ENCODE measurements around the gene B3GNT8.
"Not testable (repeated sequence)": the region's sequence is repeated elsewhere in the genome, so short reads cannot be mapped to it uniquely, and the experiment has no call there.

B3GNT8 gene

GRCh38 chr19:41426952-41427646, at the start of gene B3GNT8:
TSS of gene B3GNT8 (minus strand) at chr19:41427374. CDS start at chr19:41426778, 596 bp downstream.
- TF ChIP-seq, protein P1, sequence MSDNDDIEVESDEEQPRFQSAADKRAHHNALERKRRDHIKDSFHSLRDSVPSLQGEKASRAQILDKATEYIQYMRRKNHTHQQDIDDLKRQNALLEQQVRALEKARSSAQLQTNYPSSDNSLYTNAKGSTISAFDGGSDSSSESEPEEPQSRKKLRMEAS (IDR thresholded peaks at IDR 0.05; ENCODE audit: low read depth, low read length), result no peak
- TF ChIP-seq MYC (IDR thresholded peaks at IDR 0.05; ENCODE audit: low read depth, low read length) (no peak), POLR2A (IDR thresholded peaks at IDR 0.05; ENCODE audit: extremely low read depth, insufficient read length) (no peak), CTCF (IDR thresholded peaks at IDR 0.05; ENCODE audit: low read depth, low read length) (no peak)
- peak; percentile 87 for DNase-seq (ENCODE audit: low read depth)
- peak within 1 kb of the TSS; percentile 71 for H3K4me3 ChIP-seq (ENCODE audit: low read depth, low read length)

DNA sequence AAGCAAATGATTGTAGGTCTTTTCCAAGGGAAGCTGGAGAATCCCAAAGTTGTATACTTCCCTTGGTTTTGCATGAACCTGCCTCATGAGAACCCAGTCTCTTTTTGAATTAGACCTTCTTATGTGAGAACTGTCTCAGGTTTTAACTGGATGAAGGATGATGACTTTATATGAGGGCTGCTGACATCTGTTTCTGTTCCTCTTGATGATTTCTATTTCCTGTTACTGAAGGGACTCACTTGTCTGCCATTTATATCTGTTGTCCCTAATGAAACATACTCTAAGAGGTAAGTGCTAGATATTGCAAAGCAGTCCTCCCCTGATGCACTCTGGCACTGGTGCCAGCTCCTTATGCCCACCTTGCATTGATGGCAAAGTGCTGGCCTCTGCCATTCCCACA, 49.4 kb upstream of the B3GNT8 start:
- no peak for TF ChIP-seq MYC (IDR thresholded peaks at IDR 0.05; ENCODE audit: low read depth, low read length)
- no peak for TF ChIP-seq CTCF (IDR thresholded peaks at IDR 0.05; ENCODE audit: low read depth, low read length)
- TF ChIP-seq, protein P1 (IDR thresholded peaks at IDR 0.05; ENCODE audit: low read depth, low read length), result no peak
- TF ChIP-seq POLR2A (IDR thresholded peaks at IDR 0.05; ENCODE audit: extremely low read depth, insufficient read length), result no peak
- no peak for DNase-seq (ENCODE audit: low read depth)
- H3K4me3 ChIP-seq (ENCODE audit: low read depth, low read length), result no peak overlapping the region

GRCh38 chr19:41463257-41464256, 36.4 kb upstream of the B3GNT8 start:
- H3K4me3 ChIP-seq (ENCODE audit: low read depth, low read length), result not testable (repeated sequence)
- peak; percentile 20 for DNase-seq (ENCODE audit: low read depth)

DNA sequence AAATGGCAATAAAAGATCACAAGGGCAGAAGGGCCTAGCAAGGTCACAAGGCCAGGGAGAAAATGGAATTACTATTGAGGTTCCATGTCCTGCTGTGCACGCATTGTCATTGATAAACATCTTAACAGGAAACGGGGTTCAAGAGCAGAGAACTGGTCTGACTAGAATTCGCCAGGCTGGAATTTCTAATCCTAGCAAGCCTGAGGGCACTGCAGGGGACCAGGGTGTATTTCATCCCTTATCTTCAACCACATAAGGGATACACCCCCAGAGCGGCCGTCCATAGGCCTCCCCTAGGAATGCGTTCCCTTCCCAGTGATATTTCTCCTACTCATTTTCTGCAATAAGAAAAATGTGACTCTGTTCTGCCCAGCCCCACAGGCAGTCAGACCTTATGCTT, 35.3 kb upstream of the B3GNT8 start:
- no peak for TF ChIP-seq CTCF (IDR thresholded peaks at IDR 0.05; ENCODE audit: low read depth, low read length)
- TF ChIP-seq POLR2A (IDR thresholded peaks at IDR 0.05; ENCODE audit: extremely low read depth, insufficient read length), result no peak
- TF ChIP-seq MYC (IDR thresholded peaks at IDR 0.05; ENCODE audit: low read depth, low read length), result no peak
- TF ChIP-seq, protein P1 (IDR thresholded peaks at IDR 0.05; ENCODE audit: low read depth, low read length), result no peak

DNA sequence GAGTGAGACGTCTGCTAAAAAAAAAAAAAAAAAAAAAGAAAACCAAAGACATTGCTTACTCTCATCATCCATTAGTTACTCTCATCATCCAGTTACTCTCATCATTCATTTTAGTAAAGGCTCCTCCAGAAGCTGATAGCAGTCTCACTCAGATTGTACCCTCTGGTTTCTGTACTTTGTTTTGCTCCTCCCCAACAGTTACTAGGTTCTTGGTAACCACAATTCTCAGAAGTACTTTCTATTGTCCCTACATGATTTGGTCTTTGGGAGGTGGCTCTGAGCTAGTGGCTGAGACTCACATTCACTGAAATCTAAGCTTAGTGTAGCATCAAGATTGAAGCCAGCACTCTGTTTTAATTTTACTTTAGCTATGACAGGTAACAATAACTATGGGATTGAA, 30.1 kb upstream of the B3GNT8 start:
- no peak for DNase-seq (ENCODE audit: low read depth)
- no peak overlapping the region for H3K4me3 ChIP-seq (ENCODE audit: low read depth, low read length)
- TF ChIP-seq MYC (IDR thresholded peaks at IDR 0.05; ENCODE audit: low read depth, low read length), result no peak
- no peak for TF ChIP-seq POLR2A (IDR thresholded peaks at IDR 0.05; ENCODE audit: extremely low read depth, insufficient read length)
- TF ChIP-seq, protein P1 (IDR thresholded peaks at IDR 0.05; ENCODE audit: low read depth, low read length), result no peak
- TF ChIP-seq CTCF (IDR thresholded peaks at IDR 0.05; ENCODE audit: low read depth, low read length), result no peak

More for the DNA sequence above, 35.3 kb upstream of the B3GNT8 start:
- no peak overlapping the region for H3K4me3 ChIP-seq (ENCODE audit: low read depth, low read length)
- DNase-seq (ENCODE audit: low read depth), result no peak

GRCh38 chr19:41456342-41456918, 29.3 kb upstream of the B3GNT8 start:
- TF ChIP-seq CTCF (IDR thresholded peaks at IDR 0.05; ENCODE audit: low read depth, low read length) (no peak), POLR2A (IDR thresholded peaks at IDR 0.05; ENCODE audit: extremely low read depth, insufficient read length) (no peak), MYC (IDR thresholded peaks at IDR 0.05; ENCODE audit: low read depth, low read length) (no peak)
- TF ChIP-seq, protein P1 (IDR thresholded peaks at IDR 0.05; ENCODE audit: low read depth, low read length), result no peak
- H3K4me3 ChIP-seq (ENCODE audit: low read depth, low read length), result no peak overlapping the region

More at GRCh38 chr19:41456342-41456918, 29.3 kb upstream of the B3GNT8 start:
- no peak for DNase-seq (ENCODE audit: low read depth)
